ENCODE measurements around the gene MUSTN1.

The MUSTN1 gene

GRCh38 chr3:52805270-52806039 is 29.4 kb downstream of the MUSTN1 start:
- no peak for DNase-seq (ENCODE audit: low read depth, low spot score)

GRCh38 chr3:52801839-52802238 is 33.0 kb downstream of the MUSTN1 start:
- no peak for DNase-seq (ENCODE audit: low read depth, low spot score)

GRCh38 chr3:52800079-52800478 is 34.7 kb downstream of the MUSTN1 start:
- DNase-seq (ENCODE audit: low read depth, low spot score): no peak

GRCh38 chr3:52798978-52799476 is 35.8 kb downstream of the MUSTN1 start:
- no peak for DNase-seq (ENCODE audit: low read depth, low spot score)

GRCh38 chr3:52798376-52798977 is 36.3 kb downstream of the MUSTN1 start:
- DNase-seq (ENCODE audit: low read depth, low spot score): peak; percentile 44

- no peak for DNase-seq (ENCODE audit: low read depth, low spot score)
These were observed 38.4 kb downstream of the MUSTN1 start for GRCh38 chr3:52796411-52796810.

GRCh38 chr3:52795298-52795900 is 39.4 kb downstream of the MUSTN1 start:
- no peak for DNase-seq (ENCODE audit: low read depth, low spot score)

GRCh38 chr3:52794612-52795099 is 40.2 kb downstream of the MUSTN1 start, which contains the start of gene ITIH3:
Gene ITIH3, plus strand, starts transcription at chr3:52794796. Its CDS starts 8 bp downstream, at chr3:52794804.
- DNase-seq (ENCODE audit: low read depth, low spot score): no peak

GRCh38 chr3:52793702-52794611 is 40.9 kb downstream of the MUSTN1 start:
- no peak for DNase-seq (ENCODE audit: low read depth, low spot score)

- peak; percentile 18 for DNase-seq (ENCODE audit: low read depth, low spot score)
These were observed 41.7 kb downstream of the MUSTN1 start for GRCh38 chr3:52792961-52793695.

GRCh38 chr3:52792413-52792812 is 42.4 kb downstream of the MUSTN1 start:
- no peak for DNase-seq (ENCODE audit: low read depth, low spot score)

GRCh38 chr3:52791928-52792327 is 42.9 kb downstream of the MUSTN1 start:
- DNase-seq (ENCODE audit: low read depth, low spot score): no peak

GRCh38 chr3:52791366-52791765 is 43.5 kb downstream of the MUSTN1 start:
- no peak for DNase-seq (ENCODE audit: low read depth, low spot score)

GRCh38 chr3:52790741-52791140 is 44.1 kb downstream of the MUSTN1 start:
- no peak for DNase-seq (ENCODE audit: low read depth, low spot score)

GRCh38 chr3:52790337-52790736 is 44.5 kb downstream of the MUSTN1 start:
- no peak for DNase-seq (ENCODE audit: low read depth, low spot score)

- DNase-seq (ENCODE audit: low read depth, low spot score): no peak
These were observed 45.1 kb downstream of the MUSTN1 start for GRCh38 chr3:52789746-52790040.

- DNase-seq (ENCODE audit: low read depth, low spot score): no peak
These were observed 45.7 kb downstream of the MUSTN1 start for GRCh38 chr3:52788890-52789745.

- no peak for DNase-seq (ENCODE audit: low read depth, low spot score)
These were observed 46.9 kb downstream of the MUSTN1 start for GRCh38 chr3:52787672-52788625.

GRCh38 chr3:52787246-52787645 is 47.6 kb downstream of the MUSTN1 start:
- DNase-seq (ENCODE audit: low read depth, low spot score): no peak
